CD4-positive, alpha-beta memory T cell (primary cell): ENCODE results near the gene KLHL17. TPM values are rescaled to one million over a fixed set of nuclear protein-coding genes. Genes with fewer than 3 reads are reported as not detected.
A peak's percentile ranks its signal among the peaks of the same experiment; 100 is the strongest.

Experiments used
- CTCF ChIA-PET: fragments of 350-600 bp; sonication (Branson Sonifier 250); formaldehyde crosslinking; loops from one replicate; lab custom pipeline; 2021; ENCODE audit warnings: inconsistent platforms; ENCODE audit not compliant: partially characterized antibody; lab: Charles Lee
- POLR2A ChIA-PET: fragments of 350-600 bp; sonication (Branson Sonifier 250); formaldehyde crosslinking; loops from one replicate; lab custom pipeline; 2021; ENCODE audit not compliant: partially characterized antibody; lab: Charles Lee
- DNase-seq, 5 donors: peaks; one replicate each; pipeline versions ENCODE4 v3.0.0 to v3.0.0-alpha.2; 2020 to 2022; ENCODE audit warnings: mixed read lengths in 1 of 5
- H3K27ac ChIP-seq: one replicate; pipeline ENCODE4 v1.7.0; 2013; ENCODE audit warnings: low read depth, low read length
- H3K27me3 ChIP-seq: 2 replicates; pipeline ENCODE4 v1.7.0; 2013; ENCODE audit warnings: mild to moderate bottlenecking, low read length, moderate library complexity; ENCODE audit not compliant: insufficient read depth
- H3K36me3 ChIP-seq: 2 replicates; pipeline ENCODE4 v1.7.0; 2013; ENCODE audit warnings: mild to moderate bottlenecking, low read length, moderate library complexity; ENCODE audit not compliant: insufficient read depth
- H3K4me1 ChIP-seq: 2 replicates; pipeline ENCODE4 v1.7.0; 2013; ENCODE audit warnings: mild to moderate bottlenecking, low read length, moderate library complexity; ENCODE audit not compliant: insufficient read depth
- H3K4me3 ChIP-seq, 2 donors: one replicate each; pipeline ENCODE4 v1.7.0; 2013; ENCODE audit warnings: low read length in 2 of 2, mild to moderate bottlenecking in 1 of 2
- H3K9me3 ChIP-seq, 2 donors: one replicate each; pipeline ENCODE4 v1.7.0; 2013; ENCODE audit warnings: low read length in 2 of 2, control low read depth in 1 of 2; ENCODE audit not compliant: control insufficient read depth in 1 of 2
- H3K27ac Mint-ChIP-seq, 7 donors: one replicate each; pipeline ENCODE4 v1.8.0; 2020 to 2021; ENCODE audit warnings: mixed read lengths in 7 of 7, mild to moderate bottlenecking in 6 of 7, inconsistent platforms in 3 of 7, moderate library complexity in 3 of 7
- H3K27me3 Mint-ChIP-seq, 2 donors: one replicate each; pipeline ENCODE4 v1.8.0; 2020 to 2021; ENCODE audit warnings: mixed read lengths in 2 of 2
- H3K36me3 Mint-ChIP-seq, 2 donors: one replicate each; pipeline ENCODE4 v1.8.0; 2020 to 2021; ENCODE audit warnings: mixed read lengths in 2 of 2, inconsistent platforms in 1 of 2, mild to moderate bottlenecking in 1 of 2
- H3K4me1 Mint-ChIP-seq, 4 donors: one replicate each; pipeline ENCODE4 v1.8.0; 2020 to 2021; ENCODE audit warnings: mixed read lengths in 4 of 4, mild to moderate bottlenecking in 1 of 4
- H3K4me3 Mint-ChIP-seq, 8 donors: one replicate each; pipeline ENCODE4 v1.8.0; 2020 to 2021; ENCODE audit warnings: mixed read lengths in 8 of 8, mild to moderate bottlenecking in 7 of 8, moderate library complexity in 6 of 8, inconsistent platforms in 3 of 8
- H3K9me3 Mint-ChIP-seq, 8 donors: one replicate each; pipeline ENCODE4 v1.8.0; 2020 to 2021; ENCODE audit warnings: mixed read lengths in 8 of 8, mild to moderate bottlenecking in 5 of 8, inconsistent platforms in 3 of 8, moderate library complexity in 1 of 8
- intact Hi-C: fragments of 100-400 bp; cut with micrococcal nuclease; formaldehyde crosslinking; loops from one replicate; pipeline ENCODE4 v1.15.1; 2023
- polyA plus RNA-seq, 2 donors: library from polyadenylated mRNA; unstranded; fragments of 300-500 nt; fragmentation: Illumina TruSeq; gene quantifications; one replicate each; pipeline ENCODE4 v1.2.3, GENCODE V29; 2021
- total RNA-seq, 2 experiments: library from RNA; stranded (reverse); gene quantifications; one replicate each; pipeline ENCODE4 v1.2.3, GENCODE V29; 2021

KLHL17 gene
- total and polyA plus RNA-seq, 4 experiments from 2014 or later, result 0.89 to 46.5 (median 22.6) TPM

DNA sequence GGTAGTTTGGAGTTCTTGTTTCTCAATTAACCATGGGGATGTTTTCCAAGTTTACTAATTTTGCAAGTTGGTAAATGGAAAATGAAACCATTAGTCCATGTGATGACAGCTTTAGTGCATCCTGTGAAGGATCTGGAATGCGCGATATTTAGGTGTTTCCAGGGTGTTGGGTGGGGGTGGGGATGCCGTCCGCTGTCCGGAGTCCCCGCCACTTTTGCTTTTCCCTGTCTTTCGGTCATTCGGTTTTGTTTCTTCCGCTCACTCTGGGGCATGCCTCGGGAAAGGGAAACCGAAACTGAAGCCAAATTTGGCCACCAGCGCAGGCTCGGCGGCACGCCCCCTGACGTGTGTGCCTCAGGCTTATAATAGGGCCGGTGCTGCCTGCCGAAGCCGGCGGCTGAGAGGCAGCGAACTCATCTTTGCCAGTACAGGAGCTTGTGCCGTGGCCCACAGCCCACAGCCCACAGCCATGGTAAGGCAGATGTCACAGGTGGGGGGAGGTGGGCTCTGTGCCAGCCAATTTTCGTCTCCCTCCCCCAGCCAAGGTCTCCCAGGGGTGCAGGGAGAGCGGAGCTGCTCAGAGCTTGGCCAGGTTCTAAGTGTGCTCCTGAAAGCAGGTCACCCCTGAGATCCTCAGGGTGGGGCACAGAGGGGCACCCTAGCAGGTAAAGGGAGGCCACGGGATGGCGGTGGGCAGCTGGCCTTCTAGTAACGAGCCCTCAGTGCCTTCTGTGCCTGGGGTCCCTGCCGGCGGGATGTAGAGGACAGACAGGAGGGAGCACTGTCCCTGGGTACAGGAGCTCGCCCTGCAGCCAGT is 52.9 kb downstream of the KLHL17 start, which contains the start of gene ISG15:
ISG15 (plus strand) TSS at position 393 of the 817 bp plus-strand sequence; CDS start at position 470, 77 bp downstream.
- POLR2A ChIA-PET, result interaction anchor here (0.8 to 2.8 kb wide), 13 partner anchors 8 to 602 kb away, joined by 3 to 16 read pairs (median 7); partner anchors contain the start of genes AURKAIP1, C1orf159, MIB2 and NOC2L
- CTCF ChIA-PET, result interaction anchor here (0.6 to 4.2 kb wide), 5 partner anchors 10 to 51 kb away, joined by 3 to 35 read pairs (median 5); partner anchors contain the start of gene HES4
- Histone ChIP-seq H3K27me3 (no peaks in the 10 kb centered on the region), H3K4me3 (peak within 1 kb of the TSS; percentile 54 to 88), H3K4me1 (peaks cover 16% of the 10 kb centered on the region), H3K36me3 (no peaks in the 10 kb centered on the region), H3K27ac (peak within 1 kb of the TSS; percentile 88), H3K9me3 (no peaks in the 10 kb centered on the region)
- Mint-ChIP-seq H3K36me3 (peaks cover 0 to 7% of the 10 kb centered on the region in 2 donors), H3K9me3 (peaks cover 0 to 1% (median 0%) of the 10 kb centered on the region in 8 donors), H3K27me3 (peaks cover under 1 to 11% of the 10 kb centered on the region in 2 donors), H3K4me1 (peaks cover 14 to 33% (median 25%) of the 10 kb centered on the region in 4 donors), H3K4me3 (peak within 1 kb of the TSS; percentile 96 to 100 (median 98)), H3K27ac (peak within 1 kb of the TSS; percentile 90 to 99 (median 98))
- intact Hi-C loops, result loop anchor here (1.0 to 2.0 kb wide), 3 partner anchors 11 to 103 kb away; partner anchors contain the start of genes C1orf159 and NOC2L
- peak; percentile 82 to 94 (median 88) for DNase-seq

DNA sequence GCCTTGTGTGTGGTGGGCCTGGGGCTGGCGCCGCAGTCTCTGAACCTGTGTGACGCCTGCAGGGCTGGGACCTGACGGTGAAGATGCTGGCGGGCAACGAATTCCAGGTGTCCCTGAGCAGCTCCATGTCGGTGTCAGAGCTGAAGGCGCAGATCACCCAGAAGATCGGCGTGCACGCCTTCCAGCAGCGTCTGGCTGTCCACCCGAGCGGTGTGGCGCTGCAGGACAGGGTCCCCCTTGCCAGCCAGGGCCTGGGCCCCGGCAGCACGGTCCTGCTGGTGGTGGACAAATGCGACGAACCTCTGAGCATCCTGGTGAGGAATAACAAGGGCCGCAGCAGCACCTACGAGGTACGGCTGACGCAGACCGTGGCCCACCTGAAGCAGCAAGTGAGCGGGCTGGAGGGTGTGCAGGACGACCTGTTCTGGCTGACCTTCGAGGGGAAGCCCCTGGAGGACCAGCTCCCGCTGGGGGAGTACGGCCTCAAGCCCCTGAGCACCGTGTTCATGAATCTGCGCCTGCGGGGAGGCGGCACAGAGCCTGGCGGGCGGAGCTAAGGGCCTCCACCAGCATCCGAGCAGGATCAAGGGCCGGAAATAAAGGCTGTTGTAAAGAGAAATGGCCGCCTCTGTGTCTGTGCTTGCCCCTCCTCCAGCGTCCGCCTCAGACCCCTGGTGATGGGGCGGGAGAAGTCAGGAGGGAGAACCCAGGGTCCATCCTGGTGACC is 53.7 kb downstream of the KLHL17 start:
- H3K27ac ChIP-seq, result peak overlapping the region; percentile 88
- ChIA-PET CTCF (interaction anchor here (0.6 to 4.2 kb wide), 7 partner anchors 11 to 50 kb away, joined by 3 to 35 read pairs (median 5); partner anchors contain the start of gene HES4), POLR2A (interaction anchor here (0.8 to 2.8 kb wide), 14 partner anchors 8 to 601 kb away, joined by 3 to 16 read pairs (median 6); partner anchors contain the start of genes AURKAIP1, C1orf159, MIB2 and NOC2L)
- peak overlapping the region; percentile 54 to 88 for H3K4me3 ChIP-seq
- H3K4me3 Mint-ChIP-seq, result peak overlapping the region; percentile 96 to 100 (median 98)
- intact Hi-C loops, result loop anchor here (1.0 to 2.0 kb wide), 3 partner anchors 12 to 102 kb away; partner anchors contain the start of genes C1orf159 and NOC2L
- H3K36me3 ChIP-seq, result no peaks in the 10 kb centered on the region
- H3K36me3 Mint-ChIP-seq, result peaks cover 0 to 7% of the 10 kb centered on the region in 2 donors
- no peaks in the 10 kb centered on the region for H3K9me3 ChIP-seq
- peak in 1 of 5 donors; percentile 45 for DNase-seq
- no peaks in the 10 kb centered on the region for H3K27me3 ChIP-seq
- peak overlapping the region; percentile 90 to 99 (median 98) for H3K27ac Mint-ChIP-seq
- H3K27me3 Mint-ChIP-seq, result peaks cover 0 to 8% of the 10 kb centered on the region in 2 donors
- peaks cover 14 to 33% (median 25%) of the 10 kb centered on the region in 4 donors for H3K4me1 Mint-ChIP-seq
- H3K4me1 ChIP-seq, result peaks cover 19% of the 10 kb centered on the region
- H3K9me3 Mint-ChIP-seq, result peaks cover 0 to 1% (median 0%) of the 10 kb centered on the region in 8 donors

DNA sequence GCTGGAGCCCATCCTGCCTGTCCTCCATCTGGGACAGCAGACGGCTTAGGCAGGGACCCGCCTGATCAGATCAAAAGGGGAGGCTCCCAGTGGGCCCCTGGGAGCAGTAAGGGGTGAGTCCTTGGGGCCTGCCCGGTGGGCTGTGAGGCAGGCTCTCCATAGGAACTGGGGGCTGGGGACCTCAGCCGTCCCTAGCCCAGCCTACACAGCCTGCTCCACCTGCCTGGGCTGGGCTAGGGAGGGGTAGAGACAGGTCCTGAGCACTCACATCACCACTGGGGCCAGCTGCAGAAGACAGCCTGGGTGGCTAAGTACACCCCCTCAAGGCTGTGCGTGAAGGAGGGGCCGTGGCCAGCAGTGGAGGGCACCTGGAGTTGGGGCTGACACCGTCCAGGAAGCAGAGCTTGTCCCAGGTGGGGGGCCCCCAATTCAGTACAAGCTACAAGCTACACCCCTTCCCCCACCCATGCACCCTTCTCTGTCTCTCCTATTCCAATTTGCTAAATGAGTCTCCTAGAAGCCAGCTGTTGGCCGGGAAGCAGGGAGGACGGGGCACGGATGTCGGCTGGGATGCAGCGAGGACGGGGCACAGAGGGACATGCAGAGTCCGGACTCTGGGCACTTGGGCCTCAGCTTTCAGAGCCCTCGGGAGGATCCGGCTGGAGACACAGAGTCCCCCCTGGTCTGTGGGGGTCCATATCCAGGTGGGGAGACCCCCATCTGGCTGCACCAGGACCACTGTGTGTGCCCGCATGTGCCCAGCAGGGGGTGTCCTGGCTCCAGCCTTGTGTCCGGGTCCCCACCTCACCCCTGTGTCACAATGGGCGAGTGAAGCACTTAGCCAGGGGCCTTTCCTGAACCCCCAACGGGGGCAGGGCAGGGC is 54.7 kb downstream of the KLHL17 start:
- Histone ChIP-seq H3K4me3 (peak overlapping the region in 1 of 2 donors; percentile 88), H3K4me1 (peaks cover 21% of the 10 kb centered on the region), H3K9me3 (no peaks in the 10 kb centered on the region), H3K36me3 (no peaks in the 10 kb centered on the region), H3K27me3 (no peaks in the 10 kb centered on the region), H3K27ac (peak overlapping the region; percentile 88)
- peaks cover 0 to 1% (median 0%) of the 10 kb centered on the region in 8 donors for H3K9me3 Mint-ChIP-seq
- no peak for DNase-seq
- peak overlapping the region in 6 of 7 donors; percentile 90 to 99 (median 98) for H3K27ac Mint-ChIP-seq
- peaks cover 13 to 33% (median 24%) of the 10 kb centered on the region in 4 donors for H3K4me1 Mint-ChIP-seq
- peaks cover 0 to 7% of the 10 kb centered on the region in 2 donors for H3K27me3 Mint-ChIP-seq
- intact Hi-C loops, result loop anchor here (5.0 kb wide), 1 partner anchor 47 kb away; no protein-coding TSS in a partner anchor
- CTCF ChIA-PET, result interaction anchor here (0.6 to 4.2 kb wide), 4 partner anchors 12 to 99 kb away, joined by 3 to 35 read pairs (median 4); no protein-coding TSS in a partner anchor
- POLR2A ChIA-PET, result interaction anchor here (0.8 to 2.8 kb wide), 6 partner anchors 12 to 198 kb away, joined by 3 to 16 read pairs (median 10); no protein-coding TSS in a partner anchor
- peak overlapping the region; percentile 96 to 100 (median 98) for H3K4me3 Mint-ChIP-seq
- peaks cover 0 to 7% of the 10 kb centered on the region in 2 donors for H3K36me3 Mint-ChIP-seq

Other genes starting within 250 kb of the KLHL17 start
- not detected for gene SAMD11, start 36.7 kb upstream of the KLHL17 start, total RNA-seq
- under 1 TPM in 1 of 2 donors, not detected in 1; 0.10 TPM for gene SAMD11, start 36.7 kb upstream of the KLHL17 start, polyA plus RNA-seq
- 10 to 100 TPM; 63.6 to 69.5 TPM for gene NOC2L, start 1.3 kb upstream of the KLHL17 start, total RNA-seq
- 10 to 100 TPM; 63.0 to 67.7 TPM for gene NOC2L, start 1.3 kb upstream of the KLHL17 start, polyA plus RNA-seq
- 1 to 10 TPM; 2.2 to 2.9 TPM for gene PLEKHN1, start 5.9 kb downstream of the KLHL17 start, total RNA-seq
- under 1 TPM in 1 of 2 donors, not detected in 1; 0.50 TPM for gene PLEKHN1, start 5.9 kb downstream of the KLHL17 start, polyA plus RNA-seq
- not detected for gene PERM1, start 21.5 kb downstream of the KLHL17 start, total RNA-seq
- gene PERM1, start 21.5 kb downstream of the KLHL17 start, polyA plus RNA-seq, result under 1 TPM in 1 of 2 donors, not detected in 1; 0.16 TPM
- gene HES4, start 39.5 kb downstream of the KLHL17 start, total RNA-seq, result not detected
- under 1 TPM in 1 of 2 donors, not detected in 1; 0.36 TPM for gene HES4, start 39.5 kb downstream of the KLHL17 start, polyA plus RNA-seq
- gene ISG15, start 52.9 kb downstream of the KLHL17 start, total RNA-seq, result 10 to 100 TPM; 31.6 to 33.2 TPM
- 100 to 1,000 TPM; 212 to 309 TPM for gene ISG15, start 52.9 kb downstream of the KLHL17 start, polyA plus RNA-seq
- 1 to 10 TPM; 1.2 to 1.4 TPM for gene AGRN, start 59.5 kb downstream of the KLHL17 start, total RNA-seq
- not detected for gene AGRN, start 59.5 kb downstream of the KLHL17 start, polyA plus RNA-seq
- gene RNF223, start 113.7 kb downstream of the KLHL17 start, total RNA-seq, result not detected
- gene RNF223, start 113.7 kb downstream of the KLHL17 start, polyA plus RNA-seq, result not detected
- gene C1orf159, start 155.5 kb downstream of the KLHL17 start, total RNA-seq, result 10 to 100 TPM; 15.0 to 15.1 TPM
- gene C1orf159, start 155.5 kb downstream of the KLHL17 start, polyA plus RNA-seq, result 1 to 10 TPM; 3.8 to 7.9 TPM
- gene TTLL10, start 213.3 kb downstream of the KLHL17 start, total RNA-seq, result not detected
- under 1 TPM; 0.27 to 0.45 TPM for gene TTLL10, start 213.3 kb downstream of the KLHL17 start, polyA plus RNA-seq
- 1 to 10 TPM; 8.0 to 8.6 TPM for gene TNFRSF18, start 246.0 kb downstream of the KLHL17 start, total RNA-seq
- gene TNFRSF18, start 246.0 kb downstream of the KLHL17 start, polyA plus RNA-seq, result 10 to 100 TPM; 22.1 to 27.1 TPM